Sigmoid colon (tissue), 7 donors: ENCODE results near the gene TBCB. TPM values are rescaled to one million over a fixed set of nuclear protein-coding genes. Genes with fewer than 3 reads are reported as not detected.

ENCODE experiments used
- DNase-seq: peaks from one replicate; pipeline ENCODE4 v3.0.0-alpha.2; 2019
- H3K27ac ChIP-seq, 4 donors: fragments of 200-600 bp; sonication (generic); one replicate each; pipeline ENCODE4 v1.5.1; 2016 to 2019; ENCODE audit warnings: mild to moderate bottlenecking in 1 of 4
- H3K27me3 ChIP-seq, 3 donors: fragments of 200-600 bp; sonication (generic); one replicate each; pipeline ENCODE4 v1.5.1; 2019; ENCODE audit warnings: mild to moderate bottlenecking in 1 of 3
- H3K36me3 ChIP-seq, 4 donors: fragments of 200-600 bp; sonication (generic); one replicate each; pipeline ENCODE4 v1.5.1; 2016 to 2019
- H3K4me1 ChIP-seq, 4 donors: fragments of 200-600 bp; sonication (generic); one replicate each; pipeline ENCODE4 v1.5.1; 2017 to 2019
- H3K4me3 ChIP-seq, 4 donors: fragments of 200-600 bp; sonication (generic); one replicate each; pipeline ENCODE4 v1.5.1; 2017 to 2019; ENCODE audit warnings: mild to moderate bottlenecking in 2 of 4, moderate library complexity in 1 of 4
- H3K9me3 ChIP-seq, 4 donors: fragments of 200-600 bp in 3 of 4; sonication (generic) in 3 of 4; one replicate each; pipeline versions ENCODE4 v1.5.1 to v1.6.1; 2013 to 2019
- CTCF ChIP-seq, 4 experiments: fragments of 450-650 bp in 3 of 4; fragments of 200-600 bp in 1 of 4; IDR thresholded peaks; one replicate each; pipeline ENCODE4 v1.5.1; 2016 to 2019; ENCODE audit warnings: antibody characterized with exemption in 4 of 4, mild to moderate bottlenecking in 3 of 4, moderate library complexity in 2 of 4
- EP300 ChIP-seq, 4 donors: sonication (generic); formaldehyde crosslinking; IDR thresholded peaks; one replicate each; pipeline ENCODE4 v1.6.1; 2017; ENCODE audit warnings: antibody characterized with exemption in 4 of 4
- POLR2A ChIP-seq, 2 donors: fragments of 450-650 bp; IDR thresholded peaks; one replicate each; pipeline ENCODE4 v1.6.1; 2016; ENCODE audit warnings: antibody characterized with exemption in 2 of 2, mild to moderate bottlenecking in 2 of 2, moderate library complexity in 2 of 2
- POLR2AphosphoS5 ChIP-seq, 4 donors: sonication (generic); formaldehyde crosslinking; IDR thresholded peaks; one replicate each; pipeline ENCODE4 v1.6.1; 2017; ENCODE audit warnings: antibody characterized with exemption in 4 of 4
- WGBS, 2 donors: extraction: QIAGEN DNeasy Blood & Tissue Kit; methylation state at CpG; one replicate each; pipeline ENCODE4 v1.1.7; 2013; 5-methylcytosine and 5-hydroxymethylcytosine counted together
- intact Hi-C: fragments of 100-400 bp; cut with DNase I; formaldehyde crosslinking; loops from one replicate; pipeline ENCODE4 v1.15.1; 2023
- polyA plus RNA-seq, 3 donors: library from polyadenylated mRNA; stranded (reverse); fragments of 200-250 nt; gene quantifications; one replicate each; pipeline ENCODE4 v1.2.3, GENCODE V29; 2013
- total RNA-seq, 4 donors: library from RNA; depleted of rRNA; stranded (reverse); fragments of >200 nt; gene quantifications; one replicate each; pipeline ENCODE4 v1.1.0, GENCODE V29; 2016
- donor health status: healthy with polysubstance abuse.
- donor health status: Bipolar disorder and iron deficiency.
- donor health status: healthy.

The TBCB gene
- total and polyA plus RNA-seq, 7 donors: 109 to 162 (median 133) TPM

GRCh38 chr19:36120092-36120983 is 5.1 kb downstream of the TBCB start:
- Histone ChIP-seq H3K4me3 (no peak overlapping the region), H3K9me3 (no peaks in the 10 kb centered on the region), H3K4me1 (peaks cover 0 to 24% (median 18%) of the 10 kb centered on the region in 4 donors), H3K36me3 (peaks cover 7 to 89% (median 43%) of the 10 kb centered on the region in 4 donors), H3K27ac (no peak overlapping the region), H3K27me3 (no peaks in the 10 kb centered on the region)
- TF ChIP-seq CTCF (IDR thresholded peaks at IDR 0.05) (no peak), EP300 (IDR thresholded peaks at IDR 0.05) (no peak), POLR2AphosphoS5 (IDR thresholded peaks at IDR 0.05) (no peak), POLR2A (IDR thresholded peaks at IDR 0.05) (no peak)
- intact Hi-C loops: no loop called here
- WGBS, 2 donors: 91 to 94% methylated on average over 26 of the region's 26 CpGs
- DNase-seq: no peak

GRCh38 chr19:36120984-36121358 is 5.7 kb downstream of the TBCB start:
- intact Hi-C loops: no loop called here
- H3K36me3 ChIP-seq: peaks cover 11 to 96% (median 46%) of the 10 kb centered on the region in 4 donors
- no peak overlapping the region for H3K4me3 ChIP-seq
- no peak for DNase-seq
- TF ChIP-seq POLR2AphosphoS5 (IDR thresholded peaks at IDR 0.05): no peak
- TF ChIP-seq POLR2A (IDR thresholded peaks at IDR 0.05): no peak
- H3K9me3 ChIP-seq: no peaks in the 10 kb centered on the region
- peaks cover 0 to 20% (median 15%) of the 10 kb centered on the region in 4 donors for H3K4me1 ChIP-seq
- 93 to 94% methylated on average over 18 of the region's 18 CpGs for WGBS, 2 donors
- H3K27me3 ChIP-seq: no peaks in the 10 kb centered on the region
- H3K27ac ChIP-seq: no peak overlapping the region

- peaks cover 11 to 94% (median 46%) of the 10 kb centered on the region in 4 donors for H3K36me3 ChIP-seq
- H3K4me3 ChIP-seq: no peak overlapping the region
- no peak for TF ChIP-seq EP300 (IDR thresholded peaks at IDR 0.05)
- TF ChIP-seq POLR2A (IDR thresholded peaks at IDR 0.05): no peak
- no peak for TF ChIP-seq CTCF (IDR thresholded peaks at IDR 0.05)
- no peak for TF ChIP-seq POLR2AphosphoS5 (IDR thresholded peaks at IDR 0.05)
- H3K9me3 ChIP-seq: no peaks in the 10 kb centered on the region
- no peaks in the 10 kb centered on the region for H3K27me3 ChIP-seq
- no peak for DNase-seq
- intact Hi-C loops: no loop called here
- no peak overlapping the region for H3K27ac ChIP-seq
- H3K4me1 ChIP-seq: peaks cover 0 to 13% (median 8%) of the 10 kb centered on the region in 4 donors
- 89 to 93% methylated on average over 49 of the region's 49 CpGs for WGBS, 2 donors
These were observed 6.3 kb downstream of the TBCB start for GRCh38 chr19:36121486-36122124.

GRCh38 chr19:36125557-36125956 is 10.3 kb downstream of the TBCB start:
- H3K9me3 ChIP-seq: no peaks in the 10 kb centered on the region
- peaks cover 4 to 56% (median 26%) of the 10 kb centered on the region in 4 donors for H3K36me3 ChIP-seq
- 80 to 89% methylated on average over 9 of the region's 9 CpGs for WGBS, 2 donors

More at GRCh38 chr19:36125557-36125956, 10.3 kb downstream of the TBCB start:
- intact Hi-C loops: loop anchor here (5.0 kb wide), 1 partner anchor 252 kb away; the partner anchor contains the start of gene ZFP14
- no peaks in the 10 kb centered on the region for H3K27me3 ChIP-seq
- TF ChIP-seq POLR2AphosphoS5 (IDR thresholded peaks at IDR 0.05): no peak
- no peak for TF ChIP-seq EP300 (IDR thresholded peaks at IDR 0.05)
- TF ChIP-seq CTCF (IDR thresholded peaks at IDR 0.05): no peak
- no peak for TF ChIP-seq POLR2A (IDR thresholded peaks at IDR 0.05)
- H3K4me3 ChIP-seq: no peak overlapping the region
- H3K27ac ChIP-seq: no peak overlapping the region
- peaks cover 0 to 18% (median 14%) of the 10 kb centered on the region in 4 donors for H3K4me1 ChIP-seq
- no peak for DNase-seq
